A673 (cell line): Measurements from ENCODE around the gene HMCN2. TPM values are rescaled to one million over a fixed set of nuclear protein-coding genes. Genes with fewer than 3 reads are reported as not detected.

Experiments
- BruUV-seq: library from RNA; stranded (reverse); fragments of 400-500 nt; replicated peaks from 2 replicates; lab custom pipeline; 2021; lab: Mats Ljungman, UMichigan
- CTCF ChIA-PET: fragments of 300-600 bp; sonication (Branson Sonifier 250); formaldehyde crosslinking; loops from one replicate; lab custom pipeline; 2022; ENCODE audit warnings: antibody characterized with exemption; lab: Charles Lee
- POLR2A ChIA-PET: fragments of 300-600 bp; sonication (Branson Sonifier 250); formaldehyde crosslinking; loops from one replicate; lab custom pipeline; 2022; ENCODE audit warnings: antibody characterized with exemption; ENCODE audit not compliant: low non-redundant PET; lab: Charles Lee
- DNase-seq: peaks from one replicate; pipeline ENCODE4 v3.0.0-alpha.2; 2015; ENCODE audit warnings: low spot score
- H3K27ac ChIP-seq: fragments of 200-600 bp; sonication (generic); 2 replicates; pipeline ENCODE4 v1.5.1; 2016; ENCODE audit warnings: mixed run types, low read depth, mild to moderate bottlenecking, mixed read lengths, antibody characterized with exemption, low read length; ENCODE audit not compliant: poor library complexity, severe bottlenecking
- H3K27me3 ChIP-seq: fragments of 200-600 bp; sonication (generic); replicated peaks from 2 replicates; pipeline ENCODE4 v1.6.1; 2017; ENCODE audit warnings: mixed run types, low read depth, mild to moderate bottlenecking, mixed read lengths, antibody characterized with exemption, low read length; ENCODE audit not compliant: insufficient read depth, poor library complexity
- H3K36me3 ChIP-seq: fragments of 200-600 bp; sonication (generic); 2 replicates; pipeline ENCODE4 v1.6.1; 2016; ENCODE audit warnings: mixed run types, mild to moderate bottlenecking, mixed read lengths, antibody characterized with exemption, low read length; ENCODE audit not compliant: insufficient read depth, poor library complexity, severe bottlenecking
- H3K4me1 ChIP-seq: fragments of 200-600 bp; sonication (generic); 2 replicates; pipeline ENCODE4 v1.6.1; 2017; ENCODE audit warnings: mixed run types, mild to moderate bottlenecking, mixed read lengths, antibody characterized with exemption, low read length; ENCODE audit not compliant: insufficient read depth, poor library complexity, severe bottlenecking
- H3K4me3 ChIP-seq: fragments of 200-600 bp; sonication (generic); 2 replicates; pipeline ENCODE4 v1.5.1; 2016; ENCODE audit warnings: low read depth, mixed run types, mild to moderate bottlenecking, mixed read lengths, low read length; ENCODE audit not compliant: poor library complexity, severe bottlenecking
- H3K9me3 ChIP-seq: fragments of 200-600 bp; sonication (generic); 2 replicates; pipeline ENCODE4 v1.6.1; 2016; ENCODE audit warnings: mixed run types, low read depth, mild to moderate bottlenecking, mixed read lengths, antibody characterized with exemption, low read length; ENCODE audit not compliant: poor library complexity, severe bottlenecking
- EZH2 ChIP-seq: fragments of 200-600 bp; sonication (generic); IDR thresholded peaks from 2 replicates; pipeline ENCODE4 v1.6.1; 2017; ENCODE audit warnings: borderline replicate concordance, low read depth, mild to moderate bottlenecking, mixed read lengths, antibody characterized with exemption, low read length; ENCODE audit not compliant: poor library complexity, severe bottlenecking
- intact Hi-C: fragments of 100-400 bp; cut with micrococcal nuclease; formaldehyde crosslinking; loops from one replicate; pipeline ENCODE4 v1.10.0; 2022; ENCODE audit not compliant: unreplicated experiment
- total RNA-seq: library from RNA; stranded (reverse); gene quantifications from 2 replicates; pipeline ENCODE4 v1.2.3, GENCODE V29; 2021
- TF ChIP-seq, protein P1 (sequence below): fragments of 300-800, 200-600 bp; sonication (generic); conservative IDR thresholded peaks from 2 replicates; pipeline ENCODE4 v1.5.1; 2017; ENCODE audit warnings: low read depth, mild to moderate bottlenecking, antibody characterized with exemption, low read length, moderate library complexity, mixed read lengths

HMCN2 gene
- total RNA-seq, 1 experiment from 2014 or later, result 0.28 TPM

DNA sequence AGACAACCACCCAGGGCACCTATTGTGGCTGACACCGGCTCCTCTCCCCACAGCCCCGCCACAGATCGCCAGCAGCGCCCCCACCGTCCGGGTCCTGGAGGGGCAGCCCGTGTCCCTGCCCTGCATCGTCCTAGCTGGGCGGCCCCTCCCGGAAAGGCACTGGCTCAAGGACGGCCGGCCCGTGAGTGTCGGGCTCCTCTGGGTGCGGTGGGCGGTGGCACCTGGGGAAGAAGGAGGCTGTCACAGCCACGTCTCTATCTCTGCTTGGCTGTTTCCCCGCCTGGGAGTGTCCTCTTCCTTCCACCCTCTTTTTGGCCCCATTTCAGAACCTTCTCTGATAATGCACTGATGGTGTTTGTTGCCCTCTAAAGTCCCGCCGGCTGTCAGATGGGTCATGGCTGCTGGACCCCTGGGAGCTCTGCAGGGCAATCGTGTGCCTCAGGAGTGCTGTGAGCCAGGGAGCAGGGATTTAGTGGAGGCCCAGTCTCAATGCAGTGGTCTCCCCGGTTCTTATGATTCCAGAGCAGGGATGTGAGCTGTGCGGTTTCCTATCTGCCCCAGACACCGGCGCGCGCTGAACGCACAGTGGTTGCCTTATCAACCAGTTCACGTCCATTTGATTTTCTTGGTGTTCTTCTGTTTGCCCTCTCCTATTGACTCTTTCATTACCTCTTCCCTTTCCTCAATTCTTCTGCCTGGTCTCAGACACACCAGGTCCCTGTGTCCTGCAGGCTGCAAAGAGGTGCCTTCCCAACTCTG, 55.3 kb downstream of the HMCN2 start:
- Histone ChIP-seq H3K36me3 (no peaks in the 10 kb centered on the region), H3K4me3 (no peak overlapping the region), H3K27ac (no peak overlapping the region), H3K9me3 (no peaks in the 10 kb centered on the region), H3K27me3 (peaks cover 43% of the 10 kb centered on the region), H3K4me1 (no peaks in the 10 kb centered on the region)
- TF ChIP-seq, protein P1, sequence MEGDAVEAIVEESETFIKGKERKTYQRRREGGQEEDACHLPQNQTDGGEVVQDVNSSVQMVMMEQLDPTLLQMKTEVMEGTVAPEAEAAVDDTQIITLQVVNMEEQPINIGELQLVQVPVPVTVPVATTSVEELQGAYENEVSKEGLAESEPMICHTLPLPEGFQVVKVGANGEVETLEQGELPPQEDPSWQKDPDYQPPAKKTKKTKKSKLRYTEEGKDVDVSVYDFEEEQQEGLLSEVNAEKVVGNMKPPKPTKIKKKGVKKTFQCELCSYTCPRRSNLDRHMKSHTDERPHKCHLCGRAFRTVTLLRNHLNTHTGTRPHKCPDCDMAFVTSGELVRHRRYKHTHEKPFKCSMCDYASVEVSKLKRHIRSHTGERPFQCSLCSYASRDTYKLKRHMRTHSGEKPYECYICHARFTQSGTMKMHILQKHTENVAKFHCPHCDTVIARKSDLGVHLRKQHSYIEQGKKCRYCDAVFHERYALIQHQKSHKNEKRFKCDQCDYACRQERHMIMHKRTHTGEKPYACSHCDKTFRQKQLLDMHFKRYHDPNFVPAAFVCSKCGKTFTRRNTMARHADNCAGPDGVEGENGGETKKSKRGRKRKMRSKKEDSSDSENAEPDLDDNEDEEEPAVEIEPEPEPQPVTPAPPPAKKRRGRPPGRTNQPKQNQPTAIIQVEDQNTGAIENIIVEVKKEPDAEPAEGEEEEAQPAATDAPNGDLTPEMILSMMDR, result peak; percentile 41; the same call in 1 of the 2 replicates
- peak; percentile 40 for TF ChIP-seq EZH2
- ChIA-PET POLR2A (no interaction called here), CTCF (no interaction called here)
- no TSS peak for BruUV-seq
- peak; percentile 33 for DNase-seq
- intact Hi-C loops, result no loop called here

DNA sequence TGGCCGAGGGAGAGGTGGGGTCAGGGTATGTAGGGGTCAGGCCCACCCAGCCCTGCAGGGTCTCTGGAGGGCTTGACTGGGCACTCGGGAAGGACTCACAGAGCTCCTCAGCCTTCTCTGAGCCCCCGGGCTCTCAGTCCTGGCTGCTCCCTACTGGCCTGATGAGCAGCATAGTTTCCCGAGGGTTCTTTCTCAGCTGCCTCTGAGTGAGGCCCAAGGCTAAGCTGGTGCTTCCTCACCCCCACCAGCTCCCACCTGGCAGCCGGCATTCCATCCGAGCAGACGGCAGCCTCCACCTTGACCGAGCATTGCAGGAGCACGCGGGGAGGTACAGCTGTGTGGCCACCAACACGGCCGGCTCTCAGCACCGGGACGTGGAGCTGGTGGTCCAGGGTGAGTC, 56.0 kb downstream of the HMCN2 start:
- CTCF ChIA-PET, result no interaction called here
- Histone ChIP-seq H3K27me3 (peaks cover 47% of the 10 kb centered on the region), H3K27ac (no peak overlapping the region), H3K36me3 (no peaks in the 10 kb centered on the region), H3K4me3 (no peak overlapping the region), H3K9me3 (no peaks in the 10 kb centered on the region), H3K4me1 (no peaks in the 10 kb centered on the region)
- no TSS peak for BruUV-seq
- no peak for TF ChIP-seq EZH2
- TF ChIP-seq, protein P1, result no peak
- intact Hi-C loops, result no loop called here
- POLR2A ChIA-PET, result no interaction called here
- no peak for DNase-seq

- ChIA-PET POLR2A (no interaction called here), CTCF (no interaction called here)
- TF ChIP-seq, protein P1, result no peak
- no peak for TF ChIP-seq EZH2
- intact Hi-C loops, result no loop called here
- DNase-seq, result no peak
- Histone ChIP-seq H3K4me3 (no peak overlapping the region), H3K9me3 (no peaks in the 10 kb centered on the region), H3K27ac (no peak overlapping the region), H3K27me3 (peaks cover 63% of the 10 kb centered on the region), H3K4me1 (no peaks in the 10 kb centered on the region), H3K36me3 (no peaks in the 10 kb centered on the region)
- no TSS peak for BruUV-seq
These were observed 57.6 kb downstream of the HMCN2 start for GRCh38 chr9:130323051-130323745.
